ENCODE data around the gene KLF7.

DNA sequence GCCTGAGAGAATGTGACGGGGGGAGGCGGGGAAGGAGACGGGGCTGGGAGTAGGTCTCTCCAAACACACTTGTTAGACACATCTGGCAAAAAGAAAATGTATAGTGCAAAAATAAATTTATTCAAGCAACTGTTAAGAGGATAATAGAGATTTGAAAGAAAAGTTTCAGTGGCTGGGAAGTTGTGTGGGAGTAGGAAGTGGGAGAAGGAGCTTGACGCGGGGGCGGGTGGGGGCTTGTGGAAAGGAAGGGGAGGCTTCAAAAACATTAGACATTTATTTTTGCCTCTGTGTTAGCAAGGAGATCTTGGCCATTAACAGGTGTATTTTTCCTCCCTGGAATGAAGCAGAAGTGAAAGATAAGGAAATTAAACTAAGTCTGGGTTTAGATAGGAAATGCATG, 90.3 kb downstream of the KLF7 start:
- no peak for TF ChIP-seq SIN3A (IDR thresholded peaks at IDR 0.05; ENCODE audit: borderline replicate concordance, insufficient read depth, low read depth, low read length)
- TF ChIP-seq, protein P1, sequence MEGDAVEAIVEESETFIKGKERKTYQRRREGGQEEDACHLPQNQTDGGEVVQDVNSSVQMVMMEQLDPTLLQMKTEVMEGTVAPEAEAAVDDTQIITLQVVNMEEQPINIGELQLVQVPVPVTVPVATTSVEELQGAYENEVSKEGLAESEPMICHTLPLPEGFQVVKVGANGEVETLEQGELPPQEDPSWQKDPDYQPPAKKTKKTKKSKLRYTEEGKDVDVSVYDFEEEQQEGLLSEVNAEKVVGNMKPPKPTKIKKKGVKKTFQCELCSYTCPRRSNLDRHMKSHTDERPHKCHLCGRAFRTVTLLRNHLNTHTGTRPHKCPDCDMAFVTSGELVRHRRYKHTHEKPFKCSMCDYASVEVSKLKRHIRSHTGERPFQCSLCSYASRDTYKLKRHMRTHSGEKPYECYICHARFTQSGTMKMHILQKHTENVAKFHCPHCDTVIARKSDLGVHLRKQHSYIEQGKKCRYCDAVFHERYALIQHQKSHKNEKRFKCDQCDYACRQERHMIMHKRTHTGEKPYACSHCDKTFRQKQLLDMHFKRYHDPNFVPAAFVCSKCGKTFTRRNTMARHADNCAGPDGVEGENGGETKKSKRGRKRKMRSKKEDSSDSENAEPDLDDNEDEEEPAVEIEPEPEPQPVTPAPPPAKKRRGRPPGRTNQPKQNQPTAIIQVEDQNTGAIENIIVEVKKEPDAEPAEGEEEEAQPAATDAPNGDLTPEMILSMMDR (IDR thresholded peaks at IDR 0.05) = no peak
- TF ChIP-seq, protein P2, sequence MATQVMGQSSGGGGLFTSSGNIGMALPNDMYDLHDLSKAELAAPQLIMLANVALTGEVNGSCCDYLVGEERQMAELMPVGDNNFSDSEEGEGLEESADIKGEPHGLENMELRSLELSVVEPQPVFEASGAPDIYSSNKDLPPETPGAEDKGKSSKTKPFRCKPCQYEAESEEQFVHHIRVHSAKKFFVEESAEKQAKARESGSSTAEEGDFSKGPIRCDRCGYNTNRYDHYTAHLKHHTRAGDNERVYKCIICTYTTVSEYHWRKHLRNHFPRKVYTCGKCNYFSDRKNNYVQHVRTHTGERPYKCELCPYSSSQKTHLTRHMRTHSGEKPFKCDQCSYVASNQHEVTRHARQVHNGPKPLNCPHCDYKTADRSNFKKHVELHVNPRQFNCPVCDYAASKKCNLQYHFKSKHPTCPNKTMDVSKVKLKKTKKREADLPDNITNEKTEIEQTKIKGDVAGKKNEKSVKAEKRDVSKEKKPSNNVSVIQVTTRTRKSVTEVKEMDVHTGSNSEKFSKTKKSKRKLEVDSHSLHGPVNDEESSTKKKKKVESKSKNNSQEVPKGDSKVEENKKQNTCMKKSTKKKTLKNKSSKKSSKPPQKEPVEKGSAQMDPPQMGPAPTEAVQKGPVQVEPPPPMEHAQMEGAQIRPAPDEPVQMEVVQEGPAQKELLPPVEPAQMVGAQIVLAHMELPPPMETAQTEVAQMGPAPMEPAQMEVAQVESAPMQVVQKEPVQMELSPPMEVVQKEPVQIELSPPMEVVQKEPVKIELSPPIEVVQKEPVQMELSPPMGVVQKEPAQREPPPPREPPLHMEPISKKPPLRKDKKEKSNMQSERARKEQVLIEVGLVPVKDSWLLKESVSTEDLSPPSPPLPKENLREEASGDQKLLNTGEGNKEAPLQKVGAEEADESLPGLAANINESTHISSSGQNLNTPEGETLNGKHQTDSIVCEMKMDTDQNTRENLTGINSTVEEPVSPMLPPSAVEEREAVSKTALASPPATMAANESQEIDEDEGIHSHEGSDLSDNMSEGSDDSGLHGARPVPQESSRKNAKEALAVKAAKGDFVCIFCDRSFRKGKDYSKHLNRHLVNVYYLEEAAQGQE (IDR thresholded peaks at IDR 0.05; ENCODE audit: insufficient read depth in 1 of 2, low read depth in 2 of 2, low read length in 1 of 2) = no peak
- TF ChIP-seq POLR2AphosphoS5 (IDR thresholded peaks at IDR 0.05; ENCODE audit: low read depth, low read length) = no peak
